OCI-LY7 (cell line): ENCODE results near the gene RBM19.

Experiments used
- EZH2phosphoT487 ChIP-seq: fragments of 200-600 bp; sonication (generic); IDR thresholded peaks from 2 replicates; pipeline ENCODE4 v1.6.1; 2018; ENCODE audit warnings: low read depth, borderline replicate concordance, mild to moderate bottlenecking, mixed run types, antibody characterized with exemption, low read length, moderate library complexity, mixed read lengths
- TF ChIP-seq, protein P1 (sequence below): fragments of 200-600 bp; sonication (generic); conservative IDR thresholded peaks from 2 replicates; pipeline ENCODE4 v1.5.1; 2014; ENCODE audit warnings: mild to moderate bottlenecking, antibody characterized with exemption, low read length, moderate library complexity, mixed read lengths

DNA sequence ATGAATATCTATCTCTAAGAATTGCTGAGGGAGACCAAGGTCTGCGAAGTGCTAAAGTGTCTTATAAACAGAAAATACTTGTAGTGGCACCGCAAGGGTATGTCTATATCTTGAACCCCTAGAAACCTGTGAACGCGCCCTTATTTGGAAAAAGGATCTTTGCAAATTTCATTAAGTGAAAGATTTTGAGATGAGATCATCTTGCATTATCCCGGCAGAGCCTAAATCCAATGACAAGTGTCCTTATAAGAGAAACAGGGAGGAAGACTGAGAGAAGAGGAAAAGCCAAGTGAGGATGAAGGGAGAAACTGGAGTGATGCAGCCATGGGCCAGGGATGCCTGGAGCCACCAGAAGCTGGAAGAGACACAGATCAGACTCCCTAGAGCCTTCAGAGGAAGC, 27.7 kb downstream of the RBM19 start:
- TF ChIP-seq, protein P1, sequence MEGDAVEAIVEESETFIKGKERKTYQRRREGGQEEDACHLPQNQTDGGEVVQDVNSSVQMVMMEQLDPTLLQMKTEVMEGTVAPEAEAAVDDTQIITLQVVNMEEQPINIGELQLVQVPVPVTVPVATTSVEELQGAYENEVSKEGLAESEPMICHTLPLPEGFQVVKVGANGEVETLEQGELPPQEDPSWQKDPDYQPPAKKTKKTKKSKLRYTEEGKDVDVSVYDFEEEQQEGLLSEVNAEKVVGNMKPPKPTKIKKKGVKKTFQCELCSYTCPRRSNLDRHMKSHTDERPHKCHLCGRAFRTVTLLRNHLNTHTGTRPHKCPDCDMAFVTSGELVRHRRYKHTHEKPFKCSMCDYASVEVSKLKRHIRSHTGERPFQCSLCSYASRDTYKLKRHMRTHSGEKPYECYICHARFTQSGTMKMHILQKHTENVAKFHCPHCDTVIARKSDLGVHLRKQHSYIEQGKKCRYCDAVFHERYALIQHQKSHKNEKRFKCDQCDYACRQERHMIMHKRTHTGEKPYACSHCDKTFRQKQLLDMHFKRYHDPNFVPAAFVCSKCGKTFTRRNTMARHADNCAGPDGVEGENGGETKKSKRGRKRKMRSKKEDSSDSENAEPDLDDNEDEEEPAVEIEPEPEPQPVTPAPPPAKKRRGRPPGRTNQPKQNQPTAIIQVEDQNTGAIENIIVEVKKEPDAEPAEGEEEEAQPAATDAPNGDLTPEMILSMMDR = no peak
- no peak for TF ChIP-seq EZH2phosphoT487
